ENCODE measurements around the gene FAM13C. TPM values are rescaled to one million over a fixed set of nuclear protein-coding genes. Genes with fewer than 3 reads are reported as not detected.

The FAM13C gene
- total RNA-seq, 4 donors from 2014 or later = 5.0 to 18.5 (median 9.7) TPM

DNA sequence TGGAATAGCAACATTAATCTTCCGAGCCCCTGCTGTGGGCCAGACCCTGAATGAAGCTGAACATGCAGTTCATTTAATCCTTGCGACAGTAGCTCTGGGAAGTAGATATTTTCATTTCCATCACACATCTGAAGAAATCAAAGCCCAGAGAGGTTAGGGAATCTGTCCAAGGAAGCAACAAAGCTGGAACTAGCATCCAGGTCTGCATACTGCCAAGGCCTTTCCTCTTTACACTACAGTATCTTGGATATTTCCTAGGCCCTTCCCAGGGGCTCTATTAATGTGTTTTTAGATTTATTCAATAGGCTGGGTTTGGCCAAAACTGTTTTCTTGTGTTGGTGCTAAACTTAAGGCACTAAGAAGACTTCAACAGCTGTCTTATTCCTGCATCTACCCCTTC lies 48.1 kb downstream of the FAM13C start:
- no peak overlapping the region for H3K4me3 ChIP-seq (ENCODE audit: low read depth, poor library complexity, severe bottlenecking)
- no peak for DNase-seq (ENCODE audit: low spot score in 2 of 2)
- TF ChIP-seq, protein P1, sequence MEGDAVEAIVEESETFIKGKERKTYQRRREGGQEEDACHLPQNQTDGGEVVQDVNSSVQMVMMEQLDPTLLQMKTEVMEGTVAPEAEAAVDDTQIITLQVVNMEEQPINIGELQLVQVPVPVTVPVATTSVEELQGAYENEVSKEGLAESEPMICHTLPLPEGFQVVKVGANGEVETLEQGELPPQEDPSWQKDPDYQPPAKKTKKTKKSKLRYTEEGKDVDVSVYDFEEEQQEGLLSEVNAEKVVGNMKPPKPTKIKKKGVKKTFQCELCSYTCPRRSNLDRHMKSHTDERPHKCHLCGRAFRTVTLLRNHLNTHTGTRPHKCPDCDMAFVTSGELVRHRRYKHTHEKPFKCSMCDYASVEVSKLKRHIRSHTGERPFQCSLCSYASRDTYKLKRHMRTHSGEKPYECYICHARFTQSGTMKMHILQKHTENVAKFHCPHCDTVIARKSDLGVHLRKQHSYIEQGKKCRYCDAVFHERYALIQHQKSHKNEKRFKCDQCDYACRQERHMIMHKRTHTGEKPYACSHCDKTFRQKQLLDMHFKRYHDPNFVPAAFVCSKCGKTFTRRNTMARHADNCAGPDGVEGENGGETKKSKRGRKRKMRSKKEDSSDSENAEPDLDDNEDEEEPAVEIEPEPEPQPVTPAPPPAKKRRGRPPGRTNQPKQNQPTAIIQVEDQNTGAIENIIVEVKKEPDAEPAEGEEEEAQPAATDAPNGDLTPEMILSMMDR (IDR thresholded peaks at IDR 0.05) = no peak
- no peak for TF ChIP-seq POLR2A (IDR thresholded peaks at IDR 0.05)
- 87% methylated on average over 2 of the region's 2 CpGs for WGBS, 2 donors
- intact Hi-C loops (cut with DNase I; ENCODE audit: low total_unique reads) = no loop called here

- 96 to 100% methylated on average over 2 of the region's 2 CpGs for WGBS, 2 donors
- no peak for DNase-seq (ENCODE audit: low spot score in 2 of 2)
- H3K4me3 ChIP-seq (ENCODE audit: low read depth, poor library complexity, severe bottlenecking) = no peak overlapping the region
- TF ChIP-seq, protein P1 (IDR thresholded peaks at IDR 0.05) = no peak
- TF ChIP-seq POLR2A (IDR thresholded peaks at IDR 0.05) = no peak
- intact Hi-C loops (cut with DNase I; ENCODE audit: low total_unique reads) = no loop called here
Observed at GRCh38 chr10:59312247-59312646, 50.1 kb downstream of the FAM13C start.

- no peak for TF ChIP-seq POLR2A (IDR thresholded peaks at IDR 0.05)
- TF ChIP-seq, protein P1 (IDR thresholded peaks at IDR 0.05) = no peak
- intact Hi-C loops (cut with DNase I; ENCODE audit: low total_unique reads) = no loop called here
- no peak for DNase-seq (ENCODE audit: low spot score in 2 of 2)
- H3K4me3 ChIP-seq (ENCODE audit: low read depth, poor library complexity, severe bottlenecking) = no peak overlapping the region
Observed at GRCh38 chr10:59311025-59311424, 51.3 kb downstream of the FAM13C start.

DNA sequence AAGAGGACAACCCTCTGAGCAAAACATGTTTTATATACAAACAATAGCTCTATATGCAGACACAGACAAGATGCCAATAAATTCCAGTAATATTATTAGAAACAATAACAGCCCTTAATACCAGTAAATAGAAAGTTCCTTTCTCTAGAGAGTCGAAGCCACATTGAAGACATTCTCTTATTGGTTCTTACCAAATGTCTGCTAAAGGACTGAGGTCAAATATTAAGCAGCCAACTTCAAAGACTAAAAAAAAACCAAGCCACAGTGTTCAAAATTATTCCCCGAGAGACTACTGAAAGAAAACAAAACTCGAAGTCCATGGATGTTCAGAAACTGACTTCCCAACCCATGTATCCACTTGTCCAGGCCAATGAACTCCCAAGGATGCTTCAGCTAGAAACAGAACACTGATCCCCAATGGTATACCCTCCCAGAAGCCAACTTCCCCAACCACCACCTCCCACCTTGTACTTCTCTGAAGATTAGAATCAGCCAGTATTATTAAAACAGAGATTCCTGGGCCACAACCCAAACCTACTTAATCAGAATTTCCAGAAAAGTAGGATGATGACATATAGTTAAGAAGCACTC lies 51.9 kb downstream of the FAM13C start:
- TF ChIP-seq POLR2A (IDR thresholded peaks at IDR 0.05) = no peak
- TF ChIP-seq, protein P1 (IDR thresholded peaks at IDR 0.05) = no peak
- WGBS, 2 donors = 51 to 68% methylated on average over 3 of the region's 3 CpGs
- intact Hi-C loops (cut with DNase I; ENCODE audit: low total_unique reads) = no loop called here
- no peak overlapping the region for H3K4me3 ChIP-seq (ENCODE audit: low read depth, poor library complexity, severe bottlenecking)
- no peak for DNase-seq (ENCODE audit: low spot score in 2 of 2)

DNA sequence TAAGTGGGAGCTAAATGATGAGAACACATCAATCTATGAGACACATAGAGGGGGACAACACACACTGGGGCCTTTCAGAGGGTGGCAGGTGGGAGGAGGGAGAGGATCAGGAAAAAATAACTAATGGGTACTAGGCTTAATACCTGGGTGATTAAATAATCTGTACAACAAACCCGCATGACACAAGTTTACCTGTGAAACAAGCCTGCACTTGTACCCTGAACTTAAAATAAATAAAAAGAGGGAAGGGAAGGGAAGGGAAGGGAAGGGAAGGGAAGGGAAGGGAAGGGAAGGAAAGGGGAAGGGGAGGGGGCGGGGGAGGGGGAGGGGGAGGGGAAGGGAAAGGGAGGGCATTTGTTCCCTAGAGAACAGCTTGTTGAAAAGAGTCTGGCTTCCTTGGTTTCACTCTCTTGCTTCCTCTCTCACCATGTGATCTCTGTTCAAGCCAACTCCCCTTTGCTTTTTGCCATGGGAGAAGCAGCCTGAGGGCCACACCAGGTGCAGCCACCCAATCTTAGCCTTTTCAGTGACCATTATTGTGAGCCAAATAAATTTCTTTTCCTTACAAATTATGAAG lies 57.7 kb downstream of the FAM13C start:
- 49 to 57% methylated on average over 2 of the region's 2 CpGs for WGBS, 2 donors
- no peak overlapping the region for H3K4me3 ChIP-seq (ENCODE audit: low read depth, poor library complexity, severe bottlenecking)
- intact Hi-C loops (cut with DNase I; ENCODE audit: low total_unique reads) = no loop called here
- no peak for TF ChIP-seq POLR2A (IDR thresholded peaks at IDR 0.05)
- TF ChIP-seq, protein P1 (IDR thresholded peaks at IDR 0.05) = no peak
- DNase-seq (ENCODE audit: low spot score in 2 of 2) = no peak

GRCh38 chr10:59303018-59303417 lies 59.3 kb downstream of the FAM13C start:
- TF ChIP-seq, protein P1 (IDR thresholded peaks at IDR 0.05) = no peak
- no peak for TF ChIP-seq POLR2A (IDR thresholded peaks at IDR 0.05)
- no peak for DNase-seq (ENCODE audit: low spot score in 2 of 2)
- WGBS, 2 donors = 23 to 29% methylated on average over 1 of the region's 1 CpG
- no peak overlapping the region for H3K4me3 ChIP-seq (ENCODE audit: low read depth, poor library complexity, severe bottlenecking)
- intact Hi-C loops (cut with DNase I; ENCODE audit: low total_unique reads) = no loop called here
